GM12892 (cell line): ENCODE measurements around the gene IFT122.
"Not testable (repeated sequence)": the region's sequence is repeated elsewhere in the genome, so short reads cannot be mapped to it uniquely, and the experiment has no call there.

Source experiments
- DNase-seq: peaks from one replicate; pipeline ENCODE4 v3.0.0; 2011; ENCODE audit not compliant: insufficient read length
- FAIRE-seq: peaks from 2 replicates; lab custom pipeline; 2011; peaks lifted over from hg19 to GRCh38; lab: Jason Lieb, UNC
- POLR2A ChIP-seq: IDR thresholded peaks from 2 replicates; pipeline ENCODE4 v1.6.1; 2011; ENCODE audit warnings: low read depth, low read length, control low read depth
- POLR2AphosphoS5 ChIP-seq: IDR thresholded peaks from 2 replicates; pipeline ENCODE4 v1.6.1; 2011; ENCODE audit warnings: low read depth, low read length, control low read depth
- TAF1 ChIP-seq: IDR thresholded peaks from 2 replicates; pipeline ENCODE4 v1.6.1; 2011; ENCODE audit warnings: low read depth, mild to moderate bottlenecking, control low read depth, low read length, borderline replicate concordance

Gene IFT122

DNA sequence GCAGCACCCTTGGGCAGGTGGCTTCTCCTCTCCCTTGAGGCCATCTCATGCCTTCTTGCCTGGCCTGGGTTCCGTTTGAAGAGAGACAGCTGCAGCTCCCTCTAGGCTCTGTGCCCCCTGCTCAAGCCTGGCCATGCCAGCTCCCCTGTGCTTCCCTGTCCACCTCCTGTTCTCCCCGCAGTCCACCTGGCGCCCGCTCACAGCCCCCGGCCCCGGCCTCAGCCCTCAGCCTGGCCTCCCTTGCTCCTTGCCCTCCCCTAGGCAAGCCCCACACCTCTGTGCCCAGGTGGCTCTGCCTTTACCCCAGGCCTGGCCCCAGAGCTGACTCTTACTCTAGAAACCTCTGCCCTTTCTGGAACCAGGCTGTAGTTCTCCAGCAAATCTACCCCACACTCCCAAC is 74.5 kb downstream of the IFT122 start:
- FAIRE-seq = no peak
- DNase-seq = no peak

DNA sequence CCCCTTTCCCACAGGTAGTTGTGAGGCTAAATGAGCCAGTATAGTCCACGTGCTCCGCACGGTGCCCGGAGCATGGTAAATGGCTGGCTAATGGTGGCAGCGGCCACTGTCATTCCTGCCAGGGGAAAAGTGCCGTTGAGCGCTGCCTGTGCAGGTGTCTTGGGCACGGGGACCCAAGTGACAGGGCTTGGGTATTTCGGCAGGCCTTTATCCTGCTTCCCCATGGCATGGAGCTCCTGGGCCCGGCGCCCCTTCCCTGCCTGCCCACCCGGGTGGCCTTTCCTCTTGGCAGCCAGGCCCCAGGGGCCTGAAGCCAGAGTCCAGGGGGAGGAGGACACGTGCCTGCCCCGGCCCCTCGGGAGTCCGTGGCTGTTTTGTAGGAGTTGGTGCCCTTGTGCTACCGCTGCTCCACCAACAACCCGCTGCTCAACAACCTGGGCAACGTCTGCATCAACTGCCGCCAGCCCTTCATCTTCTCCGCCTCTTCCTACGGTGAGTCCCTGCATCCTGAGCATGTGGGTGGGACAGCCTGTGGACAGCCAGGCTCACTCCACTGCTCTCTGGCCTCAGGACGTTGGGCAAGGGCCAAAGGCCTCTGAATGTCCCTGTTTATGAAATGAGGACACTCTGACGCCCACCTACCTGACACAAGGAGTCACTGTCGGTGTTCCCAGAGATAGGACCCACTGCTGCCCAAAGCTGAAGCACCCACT is 75.2 kb downstream of the IFT122 start:
- not testable (repeated sequence) for DNase-seq, FAIRE-seq

More for the DNA sequence above, 74.5 kb downstream of the IFT122 start:
- no peak for TF ChIP-seq POLR2A
- TF ChIP-seq TAF1 = no peak
- TF ChIP-seq POLR2AphosphoS5 = no peak

DNA sequence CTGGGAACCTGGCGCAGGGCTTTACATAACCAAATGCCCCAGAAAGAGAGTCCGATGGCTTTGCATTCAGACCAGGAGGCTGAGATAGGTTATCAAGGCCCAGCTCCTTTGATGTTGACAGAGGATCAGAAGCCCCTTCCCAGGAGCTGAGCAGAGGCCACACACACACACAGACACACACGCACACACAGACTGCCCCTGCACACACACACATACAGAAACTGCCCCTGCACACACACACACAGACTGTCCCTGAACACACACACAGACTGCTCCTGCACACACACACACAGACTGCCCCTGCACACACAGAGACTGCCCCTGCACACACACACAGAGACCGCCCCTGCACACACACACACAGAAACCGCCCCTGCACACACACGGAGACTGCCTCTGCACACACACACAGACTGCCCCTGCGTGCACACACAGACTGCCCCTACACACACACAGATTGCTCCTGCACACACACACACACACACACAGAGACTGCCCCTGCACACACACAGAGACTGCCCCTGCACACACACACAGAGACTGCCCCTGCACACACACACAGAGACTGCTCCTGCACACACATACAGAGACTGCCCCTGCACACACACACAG is 75.9 kb downstream of the IFT122 start:
- not testable (repeated sequence) for FAIRE-seq, DNase-seq

DNA sequence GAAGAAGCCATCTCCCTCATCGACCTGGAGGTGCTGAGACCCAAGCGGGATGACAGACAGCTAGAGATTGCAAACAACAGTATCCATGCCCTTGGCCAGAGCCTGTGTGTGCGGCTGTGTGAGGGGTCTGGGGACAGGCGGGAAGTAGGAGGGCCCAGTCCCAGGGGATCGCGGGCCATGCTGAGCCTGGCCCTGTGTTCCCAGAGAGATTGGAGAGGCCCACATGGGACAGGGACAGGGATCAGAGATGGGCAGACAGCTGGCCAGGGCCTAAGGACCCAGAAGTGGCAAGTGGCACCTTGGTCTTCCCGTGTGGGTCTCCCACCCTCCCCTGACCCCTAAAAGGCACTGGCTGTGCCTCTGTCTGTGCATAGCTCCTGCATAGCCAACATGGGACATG is 77.5 kb downstream of the IFT122 start:
- FAIRE-seq = no peak
- no peak for TF ChIP-seq POLR2A
- TF ChIP-seq POLR2AphosphoS5 = no peak
- no peak for TF ChIP-seq TAF1
- DNase-seq = no peak

DNA sequence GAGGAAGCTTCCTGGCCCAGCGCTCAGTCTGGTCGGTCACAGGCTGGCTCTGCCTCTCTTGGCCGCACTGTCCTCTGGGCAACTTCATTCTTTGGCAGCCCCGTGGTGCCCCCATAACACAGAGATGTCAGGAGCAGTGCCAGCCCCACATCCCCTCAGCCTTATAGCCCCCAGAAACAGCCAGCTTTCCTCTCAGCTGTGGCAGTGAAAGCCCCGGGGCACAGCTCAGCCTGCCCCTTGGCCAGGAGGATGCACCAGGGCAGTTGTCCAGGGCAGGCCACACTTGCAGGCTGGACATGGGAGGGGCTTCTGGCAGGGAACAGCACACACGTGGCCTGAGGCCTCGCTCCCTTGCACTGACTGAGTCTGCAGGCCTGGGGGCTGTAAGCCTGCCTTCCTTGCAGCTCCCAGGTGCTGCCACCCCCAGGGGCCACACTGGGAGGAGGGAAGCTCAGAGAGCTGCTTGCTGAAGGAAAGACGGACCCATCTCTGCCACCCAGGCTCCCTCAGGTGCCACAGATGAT is 78.1 kb downstream of the IFT122 start:
- DNase-seq (no peak), FAIRE-seq (no peak)
- TF ChIP-seq TAF1 (no peak), POLR2AphosphoS5 (no peak), POLR2A (no peak)

DNA sequence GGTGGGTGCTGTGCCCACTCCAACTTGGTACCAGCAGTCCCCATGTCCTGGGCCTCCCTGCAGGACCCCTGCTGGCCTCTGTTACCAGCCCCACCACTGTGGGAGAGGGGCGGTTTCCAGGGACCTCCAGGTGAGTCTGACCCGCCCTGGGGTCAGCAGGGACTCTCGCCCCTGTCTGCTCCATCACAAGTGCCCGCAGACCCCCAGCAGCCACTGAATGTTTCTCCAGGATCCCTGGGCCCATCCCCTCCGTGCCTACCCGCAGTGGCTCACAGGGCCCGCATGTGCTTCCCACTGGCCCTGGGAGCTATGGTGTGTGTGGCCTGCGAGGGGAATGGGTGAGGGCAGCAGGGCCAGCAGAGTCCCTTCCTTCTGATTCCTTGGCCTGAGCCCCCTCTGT is 78.6 kb downstream of the IFT122 start:
- TF ChIP-seq POLR2AphosphoS5 (no peak), POLR2A (no peak), TAF1 (no peak)
- FAIRE-seq (no peak), DNase-seq (no peak)

DNA sequence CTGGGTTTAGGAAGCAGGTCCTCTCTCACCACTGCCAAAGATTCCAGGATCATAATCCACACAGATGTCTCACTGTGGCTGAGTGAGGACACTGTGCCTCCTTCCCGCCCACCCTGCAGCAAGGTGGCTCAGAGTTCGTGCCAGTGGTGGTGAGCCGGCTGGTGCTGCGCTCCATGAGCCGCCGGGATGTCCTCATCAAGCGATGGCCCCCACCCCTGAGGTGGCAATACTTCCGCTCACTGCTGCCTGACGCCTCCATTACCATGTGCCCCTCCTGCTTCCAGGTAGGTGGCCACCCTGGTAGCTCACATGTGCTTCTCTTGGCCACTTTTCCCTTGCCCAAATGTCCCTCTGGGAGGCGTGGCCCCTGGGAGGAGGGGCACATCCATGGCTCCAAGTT is 79.4 kb downstream of the IFT122 start:
- DNase-seq (no peak), FAIRE-seq (no peak)
- no peak for TF ChIP-seq POLR2AphosphoS5
- no peak for TF ChIP-seq POLR2A
- TF ChIP-seq TAF1 = no peak

DNA sequence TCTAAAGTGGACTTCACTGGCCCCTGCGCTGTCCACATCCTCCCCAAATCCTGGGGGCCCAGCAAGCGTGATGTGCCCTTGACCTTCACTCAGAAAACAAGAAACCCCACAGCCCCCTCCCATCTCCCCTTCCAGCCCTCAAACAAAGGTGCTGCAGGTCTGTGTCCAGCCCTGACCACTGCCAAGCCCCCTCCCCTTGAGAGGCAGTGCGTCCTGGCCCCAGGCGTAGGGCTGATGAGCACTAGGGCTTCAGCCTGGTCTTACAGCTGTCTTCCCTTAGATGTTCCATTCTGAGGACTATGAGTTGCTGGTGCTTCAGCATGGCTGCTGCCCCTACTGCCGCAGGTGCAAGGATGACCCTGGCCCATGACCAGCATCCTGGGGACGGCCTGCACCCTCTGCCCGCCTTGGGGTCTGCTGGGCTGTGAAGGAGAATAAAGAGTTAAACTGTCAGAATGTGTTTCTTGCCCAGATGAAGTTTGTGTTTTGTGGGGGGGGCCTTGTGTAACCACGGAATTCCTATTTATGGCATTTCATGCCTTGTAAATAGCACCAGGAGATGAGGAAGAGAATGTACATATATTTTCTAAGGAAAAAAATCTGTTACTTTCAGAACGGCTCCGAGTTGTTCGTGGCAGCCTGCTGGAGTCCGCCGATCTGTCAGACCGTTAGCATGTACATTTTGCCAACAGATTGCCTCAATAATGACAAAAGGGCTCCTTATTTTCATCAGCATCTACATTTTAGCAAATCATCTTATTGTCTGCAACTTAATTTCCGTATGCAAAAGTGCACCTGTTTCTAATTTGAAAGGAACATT is 80.1 kb downstream of the IFT122 start:
- no peak for DNase-seq
- FAIRE-seq = no peak
- TF ChIP-seq POLR2AphosphoS5 (no peak), TAF1 (no peak), POLR2A (no peak)

DNA sequence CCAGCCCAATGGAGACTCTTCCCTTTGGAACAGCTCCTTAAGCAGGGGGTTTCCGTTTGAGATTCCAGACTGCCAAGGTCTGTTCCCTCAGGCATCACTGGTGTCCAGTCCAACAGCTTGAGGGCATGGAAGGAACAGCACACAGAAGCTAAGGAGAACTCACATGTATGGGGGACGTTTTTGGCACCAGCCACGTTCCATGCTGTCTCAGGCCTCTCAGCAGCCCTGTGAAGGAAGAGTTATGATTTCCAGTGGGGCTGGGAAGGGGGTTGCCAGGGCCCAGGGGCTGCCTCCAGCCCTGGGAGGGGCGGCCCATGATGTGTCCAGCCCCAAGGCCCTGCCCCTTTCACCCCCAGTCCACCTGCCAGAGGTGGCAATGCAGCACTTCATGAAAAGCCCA is 80.9 kb downstream of the IFT122 start:
- no peak for TF ChIP-seq POLR2AphosphoS5
- TF ChIP-seq TAF1 = no peak
- no peak for TF ChIP-seq POLR2A
- DNase-seq = no peak
- no peak for FAIRE-seq

DNA sequence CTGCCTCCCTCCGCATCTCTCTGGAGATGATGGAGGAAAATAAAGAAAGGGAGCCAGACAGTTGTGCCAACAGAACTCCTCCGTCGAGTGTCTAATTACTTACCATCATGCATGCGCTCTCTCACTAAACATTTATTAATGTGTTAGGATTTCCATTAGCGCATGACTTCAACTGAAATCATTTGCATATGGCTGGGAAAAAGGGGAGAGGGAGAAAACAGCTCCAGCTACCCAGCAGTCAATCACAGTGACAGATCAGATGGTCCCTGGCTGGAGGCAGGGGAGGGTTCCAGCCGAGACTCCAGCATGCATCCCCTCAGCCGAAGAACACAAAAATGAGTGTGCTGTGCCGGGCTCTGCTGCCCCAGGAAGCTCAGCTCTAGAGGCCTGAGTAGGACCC is 81.6 kb downstream of the IFT122 start:
- TF ChIP-seq POLR2A (no peak), TAF1 (no peak), POLR2AphosphoS5 (no peak)
- FAIRE-seq (no peak), DNase-seq (no peak)

DNA sequence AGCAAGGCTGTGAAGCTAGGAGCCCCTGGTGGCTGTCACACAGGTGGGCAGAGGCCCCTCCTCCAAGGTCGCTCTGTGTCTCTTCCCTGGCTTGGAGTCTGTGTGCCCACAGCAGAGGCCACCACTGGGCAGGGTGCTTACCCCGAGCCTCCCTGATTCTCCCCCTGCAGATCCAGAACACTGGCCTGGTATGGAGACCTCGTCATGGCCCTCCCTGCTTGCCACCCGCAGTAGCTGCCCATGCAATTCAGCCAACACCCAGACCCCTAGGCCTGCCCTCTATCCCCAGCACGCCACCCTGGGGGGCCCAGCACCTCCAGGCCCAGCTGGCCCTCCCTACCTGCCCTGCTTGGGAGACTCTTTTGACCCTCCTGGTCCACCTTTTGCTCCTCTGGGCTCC is 82.9 kb downstream of the IFT122 start:
- no peak for TF ChIP-seq POLR2AphosphoS5
- TF ChIP-seq POLR2A = no peak
- DNase-seq (no peak), FAIRE-seq (no peak)

DNA sequence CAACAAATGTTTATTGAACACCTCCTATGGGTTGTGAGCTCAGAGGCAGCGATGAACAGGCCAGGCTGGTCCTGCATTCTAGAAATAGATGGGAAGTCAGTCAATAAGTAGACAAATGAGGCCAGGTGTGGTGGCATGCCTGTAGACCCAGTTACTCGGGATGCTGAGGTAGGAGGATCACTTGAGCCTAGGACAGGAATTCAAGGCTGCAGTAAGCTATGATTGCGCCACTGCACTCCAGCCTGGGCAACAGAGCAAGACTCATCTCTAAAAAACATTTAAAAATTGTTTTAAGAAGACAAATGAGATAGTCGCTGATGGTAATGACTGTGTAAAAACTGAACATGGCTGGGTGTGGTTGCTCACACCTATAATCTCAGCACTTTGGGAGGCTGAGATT is 84.1 kb downstream of the IFT122 start:
- DNase-seq (no peak), FAIRE-seq (no peak)
- TF ChIP-seq TAF1 (no peak), POLR2A (no peak), POLR2AphosphoS5 (no peak)
